Type B pancreatic cell (in vitro differentiated cells): ENCODE data around the gene ST6GALNAC2. TPM values are rescaled to one million over a fixed set of nuclear protein-coding genes. Genes with fewer than 3 reads are reported as not detected.

Source experiments
- DNase-seq: peaks from one replicate; pipeline ENCODE4 v3.0.0; 2021; ENCODE audit warnings: mixed read lengths; ENCODE audit not compliant: unreplicated experiment; ENCODE audit errors: extremely low spot score
- H3K27ac Mint-ChIP-seq: 2 replicates; pipeline ENCODE4 v1.8.0; 2021; ENCODE audit warnings: mild to moderate bottlenecking, mixed read lengths
- H3K27me3 Mint-ChIP-seq: 2 replicates; pipeline ENCODE4 v1.8.0; 2021; ENCODE audit warnings: mixed read lengths
- H3K36me3 Mint-ChIP-seq: 2 replicates; pipeline ENCODE4 v1.8.0; 2021; ENCODE audit warnings: mixed read lengths
- H3K4me1 Mint-ChIP-seq: one replicate; pipeline ENCODE4 v1.8.0; 2021; ENCODE audit warnings: mixed read lengths; ENCODE audit not compliant: unreplicated experiment
- H3K4me3 Mint-ChIP-seq: 2 replicates; pipeline ENCODE4 v1.8.0; 2021; ENCODE audit warnings: mild to moderate bottlenecking, mixed read lengths
- H3K9me3 Mint-ChIP-seq: 2 replicates; pipeline ENCODE4 v1.8.0; 2021; ENCODE audit warnings: mixed read lengths
- total RNA-seq: library from RNA; stranded (reverse); gene quantifications from 2 replicates; pipeline ENCODE4 v1.2.1, GENCODE V29; 2021; ENCODE audit warnings: low replicate concordance
- TF ChIP-seq, protein P1 (sequence below): fragments of 200-600 bp; sonication (generic); conservative IDR thresholded peaks from 2 replicates; pipeline ENCODE4 v1.5.0; 2021; ENCODE audit warnings: antibody characterized with exemption, mild to moderate bottlenecking

The ST6GALNAC2 gene
- total RNA-seq, 1 donor from 2014 or later: 4.3 TPM

DNA sequence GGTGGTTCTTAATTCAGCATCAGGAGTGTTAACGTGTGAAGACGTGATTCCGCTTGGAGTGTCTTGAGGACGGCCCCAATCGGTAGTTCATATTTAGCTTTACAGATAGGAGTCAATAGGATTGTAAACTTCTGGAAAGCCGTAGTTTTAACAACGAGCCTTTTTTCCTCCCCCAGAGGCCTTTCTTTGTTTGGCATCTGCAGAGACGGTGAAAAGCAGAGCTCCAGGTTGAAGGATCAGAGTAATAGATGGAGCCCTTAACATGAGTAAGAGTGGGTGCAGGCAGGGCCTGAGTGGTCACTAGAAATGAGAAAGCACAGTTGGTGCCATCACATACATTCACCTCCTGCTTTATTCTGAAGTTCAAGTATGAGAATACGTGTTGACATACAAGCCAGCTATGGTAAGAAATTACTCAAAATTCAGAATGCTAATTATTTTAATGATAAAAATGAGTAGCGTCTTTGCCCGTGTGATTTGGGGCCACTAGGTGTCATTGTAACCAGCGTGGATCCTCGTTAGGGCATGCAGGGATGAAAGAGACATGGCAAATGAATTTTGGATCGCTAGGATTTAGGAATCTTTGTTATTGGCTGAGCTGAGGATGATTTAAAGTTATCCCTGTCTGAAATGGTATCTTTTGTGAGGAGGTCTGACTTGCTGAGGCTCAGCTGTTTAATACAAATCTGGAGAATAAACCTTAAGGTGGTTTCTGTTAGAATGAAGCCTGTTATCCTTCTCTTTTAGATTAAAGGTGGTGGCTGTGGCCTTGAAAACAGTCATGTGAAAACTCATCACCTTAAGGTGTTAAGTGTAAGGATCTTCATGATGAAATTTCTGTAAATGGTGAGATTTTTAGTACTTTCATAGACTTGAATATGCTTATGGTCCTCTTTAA is 27.2 kb downstream of the ST6GALNAC2 start:
- Mint-ChIP-seq H3K9me3 (no peaks in the 10 kb centered on the region), H3K4me1 (peaks cover 42% of the 10 kb centered on the region), H3K36me3 (peaks cover 27% of the 10 kb centered on the region), H3K27ac (peak overlapping the region; percentile 98), H3K4me3 (peak overlapping the region; percentile 96), H3K27me3 (no peaks in the 10 kb centered on the region)
- TF ChIP-seq, protein P1, sequence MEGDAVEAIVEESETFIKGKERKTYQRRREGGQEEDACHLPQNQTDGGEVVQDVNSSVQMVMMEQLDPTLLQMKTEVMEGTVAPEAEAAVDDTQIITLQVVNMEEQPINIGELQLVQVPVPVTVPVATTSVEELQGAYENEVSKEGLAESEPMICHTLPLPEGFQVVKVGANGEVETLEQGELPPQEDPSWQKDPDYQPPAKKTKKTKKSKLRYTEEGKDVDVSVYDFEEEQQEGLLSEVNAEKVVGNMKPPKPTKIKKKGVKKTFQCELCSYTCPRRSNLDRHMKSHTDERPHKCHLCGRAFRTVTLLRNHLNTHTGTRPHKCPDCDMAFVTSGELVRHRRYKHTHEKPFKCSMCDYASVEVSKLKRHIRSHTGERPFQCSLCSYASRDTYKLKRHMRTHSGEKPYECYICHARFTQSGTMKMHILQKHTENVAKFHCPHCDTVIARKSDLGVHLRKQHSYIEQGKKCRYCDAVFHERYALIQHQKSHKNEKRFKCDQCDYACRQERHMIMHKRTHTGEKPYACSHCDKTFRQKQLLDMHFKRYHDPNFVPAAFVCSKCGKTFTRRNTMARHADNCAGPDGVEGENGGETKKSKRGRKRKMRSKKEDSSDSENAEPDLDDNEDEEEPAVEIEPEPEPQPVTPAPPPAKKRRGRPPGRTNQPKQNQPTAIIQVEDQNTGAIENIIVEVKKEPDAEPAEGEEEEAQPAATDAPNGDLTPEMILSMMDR: peak; percentile 69
- no peak for DNase-seq

DNA sequence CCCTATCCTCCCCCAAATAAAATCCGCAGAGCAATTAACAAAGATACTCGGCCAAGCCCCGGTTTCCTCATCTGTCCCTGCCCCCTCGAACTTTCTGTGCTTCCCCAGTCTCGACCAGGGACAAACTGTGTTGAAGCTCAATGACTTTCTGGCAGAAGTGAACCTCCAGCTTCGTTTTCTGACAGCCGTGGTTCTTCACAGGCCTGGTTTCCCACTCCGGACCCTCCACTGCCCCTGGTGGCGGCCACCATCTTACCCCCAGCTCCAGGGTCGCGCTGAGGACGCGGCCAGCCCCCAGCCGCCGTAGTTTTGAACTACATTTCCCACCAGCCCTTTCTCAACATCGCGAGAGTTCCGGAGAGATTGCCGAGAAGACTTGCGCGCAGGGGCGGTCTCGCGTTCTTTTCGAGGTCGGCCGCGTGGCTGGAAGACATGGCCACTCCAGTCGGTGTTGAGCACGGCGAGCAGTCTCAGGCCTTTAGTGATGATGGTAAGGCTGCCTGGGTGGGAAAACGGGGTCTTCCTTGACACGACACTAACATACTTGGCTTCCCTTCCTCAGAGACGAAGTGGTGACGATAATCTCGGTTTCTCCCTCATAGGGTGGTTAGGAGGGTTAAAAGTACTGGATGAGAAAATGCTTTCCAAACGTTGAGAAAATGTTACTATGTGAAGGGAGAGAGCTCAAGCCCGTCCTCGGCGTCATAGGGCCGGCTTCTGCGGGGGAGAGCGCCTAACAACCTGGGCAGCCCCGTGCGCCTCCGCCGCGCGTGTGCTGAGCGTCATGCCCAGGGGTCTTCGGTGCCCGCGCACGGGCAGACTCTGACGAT is 28.1 kb downstream of the ST6GALNAC2 start:
- Mint-ChIP-seq H3K9me3 (no peaks in the 10 kb centered on the region), H3K36me3 (peaks cover 23% of the 10 kb centered on the region), H3K27ac (peak overlapping the region; percentile 98), H3K27me3 (no peaks in the 10 kb centered on the region), H3K4me1 (peaks cover 38% of the 10 kb centered on the region), H3K4me3 (peak overlapping the region; percentile 96)
- TF ChIP-seq, protein P1: peak; percentile 86
- DNase-seq: peak; percentile 97

DNA sequence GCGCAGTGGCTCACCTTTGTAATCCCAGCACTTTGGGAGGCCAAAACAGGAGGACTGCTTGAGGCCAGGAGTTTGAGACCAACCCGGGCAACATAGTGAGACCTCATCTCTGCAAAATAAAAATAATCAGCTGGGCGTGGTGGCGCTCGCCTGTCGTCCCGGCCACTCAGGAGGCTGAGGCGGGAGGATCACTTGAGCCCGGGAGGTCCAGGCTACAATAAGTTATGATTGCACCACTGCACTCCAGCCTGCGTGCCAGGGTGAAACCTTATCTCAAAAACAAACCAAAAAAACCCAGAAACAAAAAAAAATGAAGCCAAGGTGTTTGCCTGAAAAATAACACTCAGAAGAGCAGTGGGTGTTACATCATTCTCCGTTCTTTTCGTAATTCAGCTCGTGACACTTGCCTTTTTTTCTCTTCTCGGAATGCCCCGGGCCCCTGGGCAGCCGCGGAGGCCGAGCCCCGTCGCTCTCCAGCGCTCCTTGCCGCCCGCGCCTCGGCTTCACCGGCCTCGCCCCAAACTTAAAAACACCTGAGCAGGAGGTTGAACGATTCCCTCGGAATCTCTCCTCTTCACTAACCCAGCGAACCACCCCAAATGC is 28.8 kb downstream of the ST6GALNAC2 start:
- Mint-ChIP-seq H3K27ac (peak overlapping the region; percentile 98), H3K4me3 (peak overlapping the region; percentile 96), H3K27me3 (no peaks in the 10 kb centered on the region), H3K9me3 (no peaks in the 10 kb centered on the region), H3K36me3 (peaks cover 22% of the 10 kb centered on the region), H3K4me1 (peaks cover 37% of the 10 kb centered on the region)
- TF ChIP-seq, protein P1: no peak
- DNase-seq: no peak

DNA sequence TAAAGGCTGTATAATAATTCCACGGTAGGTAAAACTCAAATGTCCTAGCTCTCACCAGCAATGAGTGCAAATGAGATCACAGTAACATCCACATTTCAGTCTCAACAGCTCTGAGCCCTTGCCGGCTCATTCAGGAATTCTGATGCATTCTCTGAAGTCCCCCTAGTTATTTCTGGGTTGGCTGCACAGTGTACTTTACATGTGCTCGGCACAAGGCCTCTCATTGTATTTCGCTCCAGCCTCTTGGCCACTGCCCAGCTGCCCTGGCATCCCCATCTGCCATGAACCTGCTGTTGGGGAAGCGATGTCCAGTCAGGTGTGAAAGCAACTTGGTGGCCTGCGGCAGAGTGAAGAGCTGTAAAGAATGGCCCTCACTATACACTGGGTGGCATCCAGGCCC is 31.5 kb downstream of the ST6GALNAC2 start:
- H3K27ac Mint-ChIP-seq: no peak overlapping the region
- H3K36me3 Mint-ChIP-seq: peaks cover 14% of the 10 kb centered on the region
- H3K27me3 Mint-ChIP-seq: no peaks in the 10 kb centered on the region
- peaks cover 25% of the 10 kb centered on the region for H3K4me1 Mint-ChIP-seq
- no peaks in the 10 kb centered on the region for H3K9me3 Mint-ChIP-seq
- no peak for DNase-seq
- TF ChIP-seq, protein P1: no peak
- H3K4me3 Mint-ChIP-seq: no peak overlapping the region

DNA sequence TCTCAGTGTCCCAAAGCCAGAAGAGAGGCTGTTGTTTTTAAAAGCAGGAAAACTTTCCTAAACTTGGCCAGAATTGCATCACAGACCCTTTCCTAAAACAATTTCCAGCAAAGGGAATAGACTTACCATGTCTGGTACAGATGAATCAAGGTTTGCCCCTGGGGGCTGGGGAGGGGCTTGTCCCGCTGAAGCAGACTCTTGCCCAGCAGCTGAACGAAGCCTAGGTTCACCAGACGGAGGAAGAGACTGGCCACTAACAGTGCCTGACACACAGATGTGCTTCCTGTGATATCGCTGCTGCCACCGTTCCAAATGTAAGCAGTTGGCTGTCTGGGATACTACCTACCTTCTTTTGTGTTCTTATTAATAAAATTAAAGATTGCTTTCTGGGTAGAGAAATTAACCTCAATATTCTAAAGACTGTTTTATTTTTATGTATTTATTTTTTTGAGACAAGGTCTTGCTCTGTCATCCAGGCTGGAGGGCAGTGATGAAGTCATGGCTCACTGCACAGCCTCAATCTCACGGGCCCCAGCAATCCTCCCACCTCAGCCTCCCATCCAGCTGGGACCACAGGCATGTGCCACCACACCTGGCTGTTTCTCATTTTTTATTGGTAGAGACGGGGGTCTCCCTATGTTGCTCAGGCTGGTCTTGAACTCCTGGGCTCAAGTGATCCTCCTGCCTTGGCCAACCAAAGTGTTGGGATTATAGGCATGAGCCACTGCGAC is 32.3 kb downstream of the ST6GALNAC2 start:
- H3K27ac Mint-ChIP-seq: no peak overlapping the region
- DNase-seq: no peak
- H3K36me3 Mint-ChIP-seq: peaks cover 7% of the 10 kb centered on the region
- no peak overlapping the region for H3K4me3 Mint-ChIP-seq
- H3K27me3 Mint-ChIP-seq: no peaks in the 10 kb centered on the region
- TF ChIP-seq, protein P1: no peak
- H3K4me1 Mint-ChIP-seq: peaks cover 18% of the 10 kb centered on the region
- H3K9me3 Mint-ChIP-seq: no peaks in the 10 kb centered on the region
